ENCODE data around the gene MAGI2.

- TF ChIP-seq EZH2phosphoT487 (IDR thresholded peaks at IDR 0.05; ENCODE audit: borderline replicate concordance) (no peak), CTCF (conservative IDR thresholded peaks at IDR 0.05; ENCODE audit: low read length) (no peak)
Measured at GRCh38 chr7:78015574-78016260, 1437.8 kb downstream of the MAGI2 start.

Data from Loucy (cell line).